Gastrocnemius medialis (tissue), 4 donors: ENCODE measurements around the gene NATD1.

ENCODE experiments used
- CTCF ChIP-seq, 5 experiments: fragments of 450-650 bp in 3 of 5; fragments of 200-600 bp in 2 of 5; sonication (generic) in 2 of 5; IDR thresholded peaks in 4 of 5; conservative IDR thresholded peaks in 1 of 5; 1 replicate in 4 of 5; 2 replicates in 1 of 5; pipeline ENCODE4 v1.5.1; 2016 to 2019; ENCODE audit warnings: antibody characterized with exemption in 5 of 5, mild to moderate bottlenecking in 3 of 5, moderate library complexity in 3 of 5
- POLR2A ChIP-seq, 2 donors: fragments of 450-650 bp; IDR thresholded peaks; one replicate each; pipeline ENCODE4 v1.6.1; 2017; ENCODE audit warnings: antibody characterized with exemption in 2 of 2, mild to moderate bottlenecking in 2 of 2, moderate library complexity in 2 of 2

GRCh38 chr17:21249920-21250703 lies 3.1 kb downstream of the NATD1 start:
- TF ChIP-seq CTCF (IDR thresholded peaks at IDR 0.05 in 4 of 5, conservative IDR thresholded peaks at IDR 0.05 in 1 of 5) (no peak), POLR2A (IDR thresholded peaks at IDR 0.05) (no peak)
